GM21367 (cell line): ENCODE measurements around the gene LRRIQ1.
"Not testable (repeated sequence)": the region's sequence is repeated elsewhere in the genome, so short reads cannot be mapped to it uniquely, and the experiment has no call there.

Experiments
- ATAC-seq: cut with Tn5 transposase; IDR thresholded peaks from one replicate; pipeline ENCODE4 v1.9.1; 2021; ENCODE audit not compliant: unreplicated experiment

The LRRIQ1 gene, protein sequence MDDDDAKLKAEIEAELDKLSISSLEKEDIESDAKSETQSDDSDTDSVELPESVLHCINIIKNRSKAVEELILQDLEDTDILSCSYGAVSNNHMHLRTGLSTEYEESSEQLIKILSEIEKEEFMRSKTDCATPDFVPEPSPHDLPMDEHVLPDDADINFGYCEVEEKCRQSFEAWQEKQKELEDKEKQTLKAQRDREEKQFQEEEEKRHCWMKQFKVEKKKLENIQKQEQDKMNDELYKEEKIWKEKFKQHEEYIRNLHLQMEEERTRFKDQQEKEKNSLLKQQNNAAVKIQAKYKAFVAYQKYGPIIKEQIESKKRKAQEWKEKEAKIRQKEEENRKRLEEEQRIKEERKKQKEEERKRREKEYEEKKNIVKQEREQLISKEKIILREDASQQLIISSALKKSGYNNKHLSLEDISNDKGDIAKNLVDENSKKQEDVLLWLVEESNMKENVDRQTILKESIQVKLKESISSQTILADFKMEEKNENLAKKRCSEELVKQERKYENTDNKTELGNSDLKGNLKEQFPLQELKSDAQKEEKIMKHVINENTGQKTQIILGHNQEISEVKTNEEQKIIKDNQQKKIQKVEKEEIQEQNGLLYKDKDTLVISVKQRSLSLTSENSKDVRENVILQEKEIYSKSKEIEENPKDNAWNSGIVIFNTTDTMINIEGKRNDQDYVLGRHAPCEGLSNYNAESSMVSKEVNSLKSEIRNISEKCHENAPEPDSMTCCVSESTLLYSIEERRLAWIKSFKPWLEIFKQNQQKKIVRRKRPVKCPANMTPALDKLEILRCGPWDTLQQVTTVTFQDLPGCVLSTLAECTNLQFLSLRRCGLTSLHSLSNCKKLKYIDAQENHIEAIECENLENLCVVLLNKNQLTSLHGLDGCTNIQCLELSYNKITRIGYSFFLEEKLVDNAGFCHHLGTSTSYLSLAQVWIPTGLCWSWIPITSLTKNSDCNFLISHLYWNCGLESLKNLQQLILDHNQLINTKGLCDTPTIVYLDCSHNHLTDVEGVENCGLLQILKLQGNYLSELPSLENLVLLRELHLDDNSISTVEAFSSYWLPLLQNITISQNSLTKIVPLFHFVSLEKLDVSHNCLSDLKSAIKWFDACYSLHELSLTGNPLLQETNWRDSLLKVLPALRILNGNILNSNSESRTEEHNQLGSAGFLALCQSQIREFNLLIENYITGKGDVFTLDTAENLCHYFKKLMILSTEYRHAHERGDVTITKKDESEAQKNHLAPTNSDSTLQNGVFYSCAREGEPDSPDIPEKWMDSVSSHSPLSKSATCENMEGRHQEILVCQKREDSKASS (N-terminal part only)

DNA sequence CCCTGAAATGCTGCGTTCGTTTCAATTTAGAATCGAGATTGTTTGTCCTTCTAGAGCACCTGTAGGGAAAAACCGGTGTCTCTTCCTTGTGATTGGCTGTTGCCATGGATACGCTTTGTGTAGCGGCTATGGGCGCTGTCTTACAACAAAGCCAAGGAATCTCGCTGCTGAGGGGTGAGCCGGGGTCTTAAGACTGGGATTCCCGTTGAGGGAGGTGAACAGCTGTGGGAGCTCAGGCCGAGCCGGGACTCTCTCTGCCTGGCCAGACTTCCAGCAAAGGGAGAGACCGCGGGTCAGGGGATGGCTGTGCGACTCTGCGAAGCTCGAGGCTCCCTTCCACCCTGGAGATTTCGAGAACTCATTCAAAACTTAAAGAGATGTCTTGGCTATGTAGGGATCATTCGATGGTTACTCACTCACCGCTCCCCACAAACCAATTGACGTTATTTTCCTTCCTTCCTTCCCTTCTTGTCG, at the start of gene LRRIQ1, which contains the start of gene TSPAN19:
Gene LRRIQ1, plus strand, starts transcription at position 118 of the 474 bp plus-strand sequence. CDS start 1,826 bp downstream, outside the sequence.
Gene TSPAN19, minus strand, starts transcription at position 44 of the 474 bp plus-strand sequence. CDS start 6,331 bp downstream, outside the sequence.
- peak; percentile 93 for ATAC-seq

DNA sequence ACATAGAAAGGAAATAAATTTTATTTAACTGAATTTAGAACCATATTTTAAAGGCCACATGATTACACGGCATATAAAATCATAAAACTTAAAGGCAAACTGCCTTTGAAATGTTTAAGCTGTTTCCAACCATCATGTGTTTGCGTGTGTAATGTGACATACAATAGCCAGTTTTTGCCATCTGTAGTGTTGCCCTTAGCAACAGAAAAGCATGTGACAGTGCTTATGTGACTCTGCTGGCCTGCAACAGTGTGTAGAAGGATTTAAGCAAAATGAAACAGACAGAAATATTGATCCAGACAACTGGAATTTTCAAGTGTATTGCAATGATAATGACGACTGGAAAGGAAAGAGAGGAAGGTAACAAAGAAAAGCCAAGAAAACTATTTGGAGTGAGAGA, 49.6 kb upstream of the LRRIQ1 start:
- ATAC-seq, result no peak

DNA sequence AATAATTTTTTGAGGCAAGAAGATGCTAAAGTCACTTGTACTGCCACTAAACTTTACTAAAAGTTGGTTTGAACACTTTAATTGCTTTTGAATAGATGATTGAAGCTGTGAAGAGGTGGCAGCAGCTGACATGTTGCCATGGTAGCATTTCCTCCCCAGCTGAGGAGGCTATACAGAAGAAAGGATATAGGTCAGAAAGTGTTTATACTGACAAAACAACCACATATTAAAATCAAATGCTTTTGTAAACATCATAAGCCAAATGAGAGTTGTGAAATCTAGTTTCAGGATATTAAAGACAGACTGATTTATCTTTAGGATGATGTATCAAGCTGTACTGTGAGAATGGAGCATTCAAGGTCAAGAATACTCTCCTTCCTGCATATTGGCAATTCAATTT, 41.7 kb upstream of the LRRIQ1 start:
- ATAC-seq, result no peak

DNA sequence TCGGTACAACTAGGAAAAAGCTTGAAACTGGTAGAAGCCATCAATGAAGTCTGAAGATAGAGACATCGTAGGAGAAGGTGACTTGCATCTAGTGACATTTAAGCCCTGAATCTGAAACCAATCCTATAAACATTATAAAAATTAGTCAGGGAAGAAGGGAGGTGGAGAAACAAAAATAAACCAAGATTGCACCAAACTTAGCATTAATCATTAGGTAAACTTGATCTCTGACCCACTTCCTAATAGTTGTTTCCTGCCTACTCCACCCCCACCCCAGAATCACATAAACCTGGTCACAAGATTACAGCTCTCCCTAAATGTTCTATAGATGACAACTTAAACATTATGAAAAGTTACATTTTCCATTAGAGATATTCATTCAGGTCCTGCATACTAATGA, 40.5 kb upstream of the LRRIQ1 start:
- ATAC-seq, result no peak

DNA sequence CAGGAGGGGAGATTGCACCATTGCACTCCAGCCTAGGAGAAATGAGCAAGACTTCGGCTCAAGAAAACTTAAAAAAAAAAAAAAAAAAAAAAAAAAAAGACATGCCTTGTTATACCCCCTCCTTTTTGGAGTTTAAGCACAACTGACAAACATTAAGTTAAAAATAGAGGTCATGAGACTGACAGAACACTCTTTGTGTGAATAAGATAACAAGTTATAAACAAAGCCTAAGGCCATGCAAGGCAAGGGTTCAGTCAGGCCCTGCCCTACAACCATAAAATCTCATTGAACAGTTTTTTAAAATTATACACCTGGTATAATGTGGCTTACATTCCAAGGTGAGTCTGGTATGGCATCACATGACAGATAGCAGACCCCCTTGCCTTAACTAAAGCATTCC, 39.4 kb upstream of the LRRIQ1 start:
- no peak for ATAC-seq

DNA sequence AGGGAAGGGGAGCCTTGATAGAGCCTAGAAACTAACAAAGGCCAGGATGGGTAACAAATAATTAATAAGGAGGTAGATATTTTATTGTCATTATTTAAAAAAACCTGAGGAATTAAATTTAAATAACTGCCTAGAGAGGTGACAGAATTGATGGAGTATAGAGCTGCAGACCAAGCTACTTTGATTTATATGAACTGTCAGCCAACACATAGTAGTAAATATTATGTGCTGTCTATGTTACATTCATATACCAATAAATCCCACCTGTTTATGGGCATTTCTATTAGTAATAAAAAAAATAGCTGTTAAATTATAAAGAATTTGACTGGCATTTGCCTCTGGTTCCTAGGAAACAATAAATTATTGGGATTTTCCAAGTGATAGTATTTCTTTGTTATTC, 37.8 kb upstream of the LRRIQ1 start:
- ATAC-seq, result no peak

DNA sequence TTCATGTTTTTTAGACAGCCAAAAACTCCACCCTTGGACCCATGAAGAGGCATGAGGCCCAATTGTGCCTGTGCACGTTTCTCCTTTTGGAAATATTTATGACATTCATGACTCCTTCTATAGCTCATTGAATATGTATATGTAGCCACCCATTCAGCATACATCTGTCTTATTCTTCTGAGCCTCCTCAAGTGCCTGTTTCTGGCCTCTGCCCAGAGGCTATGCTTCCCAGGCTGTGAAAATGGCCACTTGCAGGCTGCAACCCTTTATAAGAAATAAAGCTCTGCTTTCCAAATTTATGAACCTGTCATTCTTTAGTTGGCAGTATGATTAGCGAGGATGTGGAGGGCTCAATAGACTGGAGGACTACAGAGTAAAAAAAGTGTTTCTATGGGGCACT, 35.4 kb upstream of the LRRIQ1 start:
- no peak for ATAC-seq

DNA sequence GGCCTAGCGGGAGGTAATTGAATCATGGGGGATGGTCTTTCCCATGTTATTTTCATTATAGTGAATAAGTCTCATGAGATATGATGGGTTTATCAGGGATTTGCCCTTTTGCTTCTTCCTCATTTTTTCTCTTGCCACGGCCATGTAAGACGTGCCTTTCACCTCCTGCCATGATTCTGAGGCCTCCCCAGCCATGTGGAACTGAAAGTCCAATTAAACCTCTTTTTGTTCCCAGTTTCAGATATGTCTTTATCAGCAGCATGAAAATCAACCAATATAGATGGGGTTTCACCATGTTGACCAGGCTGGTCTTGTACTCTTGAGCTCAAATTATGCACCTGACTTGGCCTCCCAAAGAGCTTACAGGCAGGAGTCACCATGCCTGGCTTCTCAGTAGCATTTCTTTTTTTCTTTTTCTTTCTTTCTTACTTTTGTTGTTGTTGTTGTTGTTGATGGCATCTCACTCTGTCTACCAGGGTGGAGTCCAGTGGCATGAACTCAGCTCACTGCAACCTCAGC, 33.3 kb upstream of the LRRIQ1 start:
- no peak for ATAC-seq

DNA sequence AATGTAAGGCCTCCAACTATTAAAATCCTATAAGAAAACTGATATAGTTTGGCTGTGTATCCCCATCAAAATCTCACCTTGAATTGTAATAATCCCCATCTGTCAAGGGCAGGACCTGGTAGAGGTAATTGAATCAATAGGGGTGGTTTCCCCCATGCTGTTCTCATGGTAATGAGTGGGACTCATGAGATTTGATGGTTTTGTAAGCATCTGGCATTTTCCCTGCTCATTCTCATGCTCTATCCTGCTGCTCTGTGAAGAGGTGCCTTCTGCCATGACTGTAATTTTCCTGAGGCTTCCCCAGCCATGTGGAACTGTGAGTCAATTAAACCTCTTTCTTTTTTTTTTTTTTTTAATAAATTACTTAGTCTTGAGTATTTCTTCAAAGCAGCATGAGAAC, 31.9 kb upstream of the LRRIQ1 start:
- ATAC-seq, result no peak

DNA sequence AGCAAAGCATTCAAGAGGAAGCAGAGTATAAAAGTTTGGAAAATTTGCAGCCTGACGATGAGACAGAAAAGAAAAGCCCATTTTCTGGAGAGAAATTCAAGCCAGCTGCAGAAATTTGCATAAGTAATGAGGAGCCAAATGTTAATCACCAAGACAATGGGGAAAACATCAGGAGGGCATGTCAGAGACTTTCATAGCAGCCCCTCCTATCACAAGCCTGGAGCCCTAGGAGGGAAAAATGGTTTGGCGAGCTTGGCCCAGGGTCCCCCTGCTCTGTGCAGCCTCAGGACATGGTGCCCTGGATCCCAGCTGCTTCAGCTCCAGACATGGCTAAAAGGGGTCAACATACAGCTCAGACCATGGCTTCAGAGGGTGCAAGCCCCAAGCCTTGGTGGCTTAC, 31.1 kb upstream of the LRRIQ1 start:
- not testable (repeated sequence) for ATAC-seq

DNA sequence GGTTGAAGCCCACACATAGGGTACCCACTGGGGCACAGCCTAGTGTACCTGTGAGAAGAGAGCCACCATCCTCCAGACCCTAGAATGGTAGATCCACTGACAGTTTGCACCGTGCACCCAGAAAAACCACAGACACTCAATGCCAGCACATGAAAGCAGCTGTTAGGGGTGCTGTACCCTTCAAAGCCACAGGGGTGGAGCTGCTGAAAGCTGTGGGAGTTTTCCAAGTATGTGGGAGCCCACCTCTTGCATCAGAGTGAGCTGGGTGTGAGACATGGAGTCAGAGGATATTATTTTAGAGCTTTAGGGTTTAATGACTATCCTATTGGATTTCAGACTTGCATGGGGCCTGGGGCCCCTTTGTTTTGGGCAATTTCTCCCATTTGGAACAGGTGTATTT, 30.5 kb upstream of the LRRIQ1 start:
- no peak for ATAC-seq

DNA sequence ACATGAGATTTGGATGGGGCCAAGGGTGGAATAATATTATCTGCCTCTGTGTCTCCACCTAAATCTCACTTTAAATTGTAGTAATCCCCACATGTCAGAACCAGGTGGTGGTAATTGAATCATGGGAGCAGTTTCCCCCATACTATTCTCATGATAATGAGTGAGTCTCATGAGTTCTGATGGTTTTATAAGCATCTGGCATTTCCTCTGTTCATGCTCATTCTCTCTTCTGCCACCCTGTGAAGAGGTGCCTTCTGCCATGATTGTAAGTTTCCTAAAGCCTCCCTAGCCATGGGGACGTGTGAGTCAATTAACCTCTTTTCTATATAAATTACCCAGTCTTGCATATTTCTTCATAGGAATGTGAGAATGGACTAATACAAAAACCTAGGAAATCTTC, 29.9 kb upstream of the LRRIQ1 start:
- ATAC-seq, result no peak

DNA sequence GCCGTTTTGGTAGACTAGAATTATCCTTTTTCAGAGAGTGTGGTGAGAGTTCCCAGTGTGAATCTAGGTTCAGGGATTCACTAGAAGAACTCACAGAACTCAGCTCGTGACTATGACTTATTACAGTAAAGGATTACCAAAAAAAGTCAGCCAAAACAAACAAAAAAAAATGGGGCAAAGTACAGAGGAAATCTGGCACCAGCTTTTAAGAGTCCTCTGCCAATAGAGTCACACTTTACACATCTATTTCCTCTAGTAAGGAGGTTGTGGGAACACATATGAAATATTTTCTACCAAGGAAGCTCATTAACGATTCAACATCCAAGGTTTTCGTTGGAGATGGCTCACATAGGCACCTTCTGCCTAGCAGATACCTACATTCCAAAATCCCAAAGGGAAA, 28.3 kb upstream of the LRRIQ1 start:
- ATAC-seq, result no peak

DNA sequence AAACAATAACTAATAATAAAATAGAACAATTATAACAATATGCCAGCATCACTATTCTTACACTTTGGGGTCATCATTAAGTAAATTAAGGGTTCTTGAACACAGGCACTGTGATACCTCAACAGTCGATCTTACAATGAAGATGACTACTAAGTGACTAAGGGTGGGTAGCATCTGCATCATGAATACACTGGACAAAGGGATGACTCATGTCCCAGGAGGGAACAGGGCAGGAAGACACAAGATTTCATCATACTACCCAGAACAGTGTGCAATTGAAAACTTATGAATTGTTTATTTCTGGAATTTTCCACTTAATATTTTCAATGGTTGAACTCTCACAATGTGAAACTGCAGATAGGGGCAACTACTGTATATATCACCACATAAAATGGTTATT, 19.7 kb upstream of the LRRIQ1 start:
- ATAC-seq, result no peak

DNA sequence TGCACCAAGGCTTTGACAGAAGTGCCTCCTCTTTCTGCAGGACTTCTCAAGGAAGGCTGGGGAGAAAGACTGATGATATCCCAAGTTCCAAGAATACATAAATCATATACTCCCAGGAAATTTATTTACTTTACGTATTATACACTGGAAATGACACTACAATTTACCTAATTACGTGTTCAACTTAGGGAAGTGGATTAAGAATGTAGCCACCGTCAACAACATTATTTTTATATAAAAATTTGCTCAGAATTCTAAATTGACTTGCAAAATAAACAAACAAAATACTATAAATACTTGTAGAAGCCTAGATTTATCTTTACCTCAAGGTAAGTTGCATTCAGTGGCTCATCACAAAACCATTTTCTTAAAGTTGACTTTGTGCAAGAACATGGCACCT, 19.0 kb upstream of the LRRIQ1 start:
- no peak for ATAC-seq

DNA sequence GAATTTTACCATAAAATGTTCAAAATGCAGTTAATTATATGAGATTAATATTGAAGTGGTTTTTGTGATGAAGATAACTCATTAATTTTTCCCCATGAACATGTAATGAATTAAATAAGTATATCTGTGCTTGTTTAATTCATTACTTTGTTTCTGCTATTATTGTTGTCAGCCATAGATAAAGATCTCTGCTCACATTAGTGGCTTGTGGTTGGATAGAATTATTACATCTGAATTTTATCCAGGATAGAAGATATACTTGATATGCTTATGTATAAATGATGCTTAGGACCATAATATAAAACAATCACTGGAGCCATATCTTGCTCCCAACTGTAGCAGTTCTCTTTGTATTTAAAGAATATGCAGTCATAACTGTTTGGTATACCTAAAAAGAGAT, 18.5 kb upstream of the LRRIQ1 start:
- ATAC-seq, result no peak

DNA sequence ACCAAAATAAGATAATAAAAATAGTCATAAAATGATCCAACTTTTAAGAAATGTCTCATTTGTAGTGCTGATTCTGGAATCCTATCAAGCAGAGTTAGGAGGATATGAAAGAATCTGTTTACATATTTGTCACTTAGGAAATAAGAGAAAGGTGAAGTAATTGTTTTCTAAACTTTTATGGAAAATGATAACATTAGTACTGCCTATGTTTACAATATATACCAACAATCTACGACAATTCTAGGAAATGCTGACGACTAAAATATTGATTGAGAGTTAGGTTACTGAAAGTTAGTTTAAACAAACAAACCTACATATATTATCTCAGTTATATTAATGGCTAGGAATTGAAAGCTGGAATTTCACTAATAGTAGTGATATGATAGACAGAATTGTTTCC, 18.1 kb upstream of the LRRIQ1 start:
- no peak for ATAC-seq

DNA sequence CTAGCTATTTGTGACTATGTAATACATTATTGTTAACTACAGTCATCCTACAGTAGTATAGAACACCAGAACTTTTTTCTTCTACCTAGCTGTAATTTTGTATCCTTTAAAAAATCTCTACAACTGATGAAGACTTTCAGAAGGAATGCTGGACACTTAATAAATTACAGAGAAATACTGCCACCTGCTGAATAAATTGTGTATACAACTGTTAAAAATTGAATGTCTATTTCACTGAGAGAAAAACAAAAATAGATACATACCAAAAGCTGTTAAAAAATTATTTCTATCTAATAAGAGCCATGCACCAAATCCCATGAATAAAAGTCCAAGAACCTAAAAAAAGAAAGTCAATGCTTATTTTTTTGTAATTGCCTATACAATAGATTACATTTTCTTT, 6.7 kb upstream of the LRRIQ1 start:
- ATAC-seq, result no peak

DNA sequence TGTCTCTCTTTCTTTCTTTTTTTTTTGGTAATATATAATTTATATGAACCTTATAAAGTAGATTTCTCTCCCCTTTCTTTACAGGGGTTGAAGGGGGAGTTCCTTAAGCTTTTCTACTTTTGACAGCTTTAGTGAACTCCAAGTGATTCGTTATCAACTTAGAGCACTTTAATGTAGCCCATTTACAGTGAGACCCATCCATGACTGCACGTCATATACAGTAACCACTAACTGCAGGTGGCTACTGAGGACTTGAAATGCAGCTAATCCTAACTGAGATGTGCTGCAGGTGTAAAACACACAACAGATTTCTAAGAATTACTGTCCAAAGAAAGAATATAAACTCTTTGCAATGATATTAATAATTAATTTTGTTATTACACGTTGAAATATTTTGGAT, 582 bp downstream of the LRRIQ1 start:
- no peak for ATAC-seq

DNA sequence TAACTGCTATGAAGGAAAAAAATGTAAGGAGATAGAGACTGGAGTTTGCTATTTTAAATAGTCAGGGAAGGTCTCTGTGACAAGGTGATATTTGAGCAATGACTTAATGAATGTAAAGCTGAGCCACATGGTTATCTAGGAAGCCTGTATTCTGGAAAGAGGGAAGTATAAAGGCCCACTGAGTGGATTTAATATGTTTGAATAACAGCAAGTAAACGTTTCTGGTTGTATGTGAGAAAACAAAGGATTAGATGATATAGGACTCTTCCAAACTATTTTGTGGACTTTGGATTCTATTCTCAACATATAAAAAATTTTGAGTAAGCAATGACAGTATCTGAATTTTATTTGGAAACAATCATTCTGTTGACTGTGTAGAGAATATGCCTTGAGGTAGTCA, 5.2 kb downstream of the LRRIQ1 start:
- no peak for ATAC-seq

DNA sequence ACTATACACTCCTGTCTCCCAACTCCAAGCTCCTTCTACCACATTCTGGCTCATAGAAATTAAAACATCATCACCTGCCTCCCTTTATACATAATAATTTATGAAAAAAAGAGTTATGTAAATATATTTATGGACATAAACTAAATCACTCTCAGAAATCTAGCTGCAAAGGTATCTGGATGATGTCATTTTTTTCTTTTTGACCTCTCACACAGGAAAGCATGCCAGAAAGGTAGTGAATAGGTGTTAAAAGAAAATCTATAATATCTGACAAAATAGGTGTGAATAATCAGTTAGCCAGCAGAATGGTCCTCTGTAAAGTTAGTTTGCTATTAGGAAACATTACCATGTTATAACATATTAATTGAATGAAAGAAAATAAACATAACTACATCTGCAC, 7.7 kb downstream of the LRRIQ1 start:
- no peak for ATAC-seq
